ENCODE measurements around the gene USP17L30.
"Not testable (repeated sequence)": the region's sequence is repeated elsewhere in the genome, so short reads cannot be mapped to it uniquely, and the experiment has no call there.

Gene USP17L30

GRCh38 chr4:9362829-9363228, at the start of gene USP17L30:
Gene USP17L30 (plus strand): TSS chr4:9363129. CDS start chr4:9363129, 0 bp downstream.
- not testable (repeated sequence) for H3K4me3 ChIP-seq (ENCODE audit: low read length); DNase-seq (ENCODE audit: low read depth)

DNA sequence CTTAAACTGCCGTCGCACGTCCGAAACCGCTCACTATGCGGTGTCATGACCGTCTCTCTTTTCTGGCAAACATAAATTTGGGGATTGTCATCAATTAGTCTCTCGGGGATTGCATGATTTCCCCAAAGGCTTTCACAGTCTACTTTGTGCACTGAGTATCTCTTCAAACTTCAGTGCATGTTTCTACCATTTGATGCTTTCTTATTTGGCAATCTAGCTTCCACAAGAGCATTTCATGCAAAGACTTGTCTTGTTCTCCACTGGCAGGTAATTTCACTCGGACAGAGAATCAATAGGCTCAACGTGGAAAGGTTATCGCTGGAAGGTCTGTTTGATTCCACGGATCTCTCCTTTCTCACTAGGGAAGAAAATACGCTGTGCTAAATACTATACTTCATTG, 38.7 kb upstream of the USP17L30 start:
- not testable (repeated sequence) for DNase-seq (ENCODE audit: low read depth)

DNA sequence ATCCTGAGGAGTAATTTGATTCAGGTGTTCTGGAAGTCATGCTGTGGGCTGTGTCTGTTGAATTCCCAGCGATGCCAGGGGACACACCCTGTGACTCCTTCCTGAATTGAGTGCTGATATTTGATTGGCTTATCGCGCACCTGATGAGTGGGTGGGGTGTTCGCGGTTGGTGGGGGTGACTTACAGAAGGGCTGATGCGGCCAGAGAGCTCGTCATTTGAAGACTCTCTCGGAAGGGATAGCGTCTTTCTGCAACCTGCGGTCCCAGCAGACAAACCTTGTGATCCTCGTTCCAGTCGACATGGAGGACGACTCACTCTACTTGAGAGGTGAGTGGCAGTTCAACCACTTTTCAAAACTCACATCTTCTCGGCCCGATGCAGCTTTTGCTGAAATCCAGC, 38.1 kb upstream of the USP17L30 start, which contains the start of gene USP17L24:
Gene USP17L24 (plus strand): TSS at position 301 of the 400 bp plus-strand sequence. CDS start 0 bp downstream, at position 301.
- not testable (repeated sequence) for H3K4me3 ChIP-seq (ENCODE audit: low read length); DNase-seq (ENCODE audit: low read depth)

More for the DNA sequence above, 38.7 kb upstream of the USP17L30 start:
- not testable (repeated sequence) for H3K4me3 ChIP-seq (ENCODE audit: low read length)

DNA sequence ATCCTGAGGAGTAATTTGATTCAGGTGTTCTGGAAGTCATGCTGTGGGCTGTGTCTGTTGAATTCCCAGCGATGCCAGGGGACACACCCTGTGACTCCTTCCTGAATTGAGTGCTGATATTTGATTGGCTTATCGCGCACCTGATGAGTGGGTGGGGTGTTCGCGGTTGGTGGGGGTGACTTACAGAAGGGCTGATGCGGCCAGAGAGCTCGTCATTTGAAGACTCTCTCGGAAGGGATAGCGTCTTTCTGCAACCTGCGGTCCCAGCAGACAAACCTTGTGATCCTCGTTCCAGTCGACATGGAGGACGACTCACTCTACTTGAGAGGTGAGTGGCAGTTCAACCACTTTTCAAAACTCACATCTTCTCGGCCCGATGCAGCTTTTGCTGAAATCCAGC, 33.3 kb upstream of the USP17L30 start, which contains the start of gene USP17L25:
Gene USP17L25 (plus strand): TSS at position 301 of the 400 bp plus-strand sequence. CDS start 0 bp downstream, at position 301.
- not testable (repeated sequence) for DNase-seq (ENCODE audit: low read depth)

GRCh38 chr4:9334358-9334757, 28.6 kb upstream of the USP17L30 start, which contains the start of gene USP17L26:
Gene USP17L26 (plus strand): TSS chr4:9334658. CDS start chr4:9334658, 0 bp downstream.
- not testable (repeated sequence) for H3K4me3 ChIP-seq (ENCODE audit: low read length); DNase-seq (ENCODE audit: low read depth)

More for the DNA sequence above, 33.3 kb upstream of the USP17L30 start, which contains the start of gene USP17L25:
- not testable (repeated sequence) for H3K4me3 ChIP-seq (ENCODE audit: low read length)

GRCh38 chr4:9339103-9339502, 23.8 kb upstream of the USP17L30 start, which contains the start of gene USP17L5:
Gene USP17L5 (plus strand): TSS chr4:9339403. CDS start chr4:9339403, 0 bp downstream.
- DNase-seq (ENCODE audit: low read depth); H3K4me3 ChIP-seq (ENCODE audit: low read length): not testable (repeated sequence)

DNA sequence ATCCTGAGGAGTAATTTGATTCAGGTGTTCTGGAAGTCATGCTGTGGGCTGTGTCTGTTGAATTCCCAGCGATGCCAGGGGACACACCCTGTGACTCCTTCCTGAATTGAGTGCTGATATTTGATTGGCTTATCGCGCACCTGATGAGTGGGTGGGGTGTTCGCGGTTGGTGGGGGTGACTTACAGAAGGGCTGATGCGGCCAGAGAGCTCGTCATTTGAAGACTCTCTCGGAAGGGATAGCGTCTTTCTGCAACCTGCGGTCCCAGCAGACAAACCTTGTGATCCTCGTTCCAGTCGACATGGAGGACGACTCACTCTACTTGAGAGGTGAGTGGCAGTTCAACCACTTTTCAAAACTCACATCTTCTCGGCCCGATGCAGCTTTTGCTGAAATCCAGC, 19.1 kb upstream of the USP17L30 start, which contains the start of gene USP17L27:
Gene USP17L27 (plus strand): TSS at position 301 of the 400 bp plus-strand sequence. CDS start 0 bp downstream, at position 301.
- H3K4me3 ChIP-seq (ENCODE audit: low read length); DNase-seq (ENCODE audit: low read depth): not testable (repeated sequence)

- DNase-seq (ENCODE audit: low read depth); H3K4me3 ChIP-seq (ENCODE audit: low read length): not testable (repeated sequence)
Measured at GRCh38 chr4:9348593-9348992, 14.3 kb upstream of the USP17L30 start, which contains the start of gene USP17L28. Gene USP17L28 (plus strand): TSS chr4:9348893. CDS start chr4:9348893, 0 bp downstream.

DNA sequence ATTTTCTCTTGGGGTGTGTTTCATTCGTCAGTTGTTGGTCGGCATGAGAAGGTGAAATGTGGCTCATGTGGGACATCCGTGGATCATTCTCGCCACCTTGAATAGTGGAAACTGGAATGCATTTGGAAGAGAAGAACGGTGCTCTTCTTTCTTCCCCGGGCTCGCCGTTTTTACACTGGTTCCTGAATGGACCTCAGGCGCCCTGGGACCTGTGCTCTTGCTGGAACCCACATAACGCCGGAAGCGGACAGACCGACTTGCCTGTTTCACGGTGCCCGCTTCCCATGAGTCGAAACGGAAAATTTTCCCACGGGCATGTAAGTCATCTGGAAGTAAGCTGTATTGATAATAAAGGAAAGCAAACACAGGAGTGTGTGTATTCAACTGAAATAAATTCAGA, 12.1 kb upstream of the USP17L30 start:
- H3K4me3 ChIP-seq (ENCODE audit: low read length): not testable (repeated sequence)

GRCh38 chr4:9353338-9353737, 9.6 kb upstream of the USP17L30 start, which contains the start of gene USP17L29:
Gene USP17L29 (plus strand): TSS chr4:9353638. CDS start chr4:9353638, 0 bp downstream.
- DNase-seq (ENCODE audit: low read depth); H3K4me3 ChIP-seq (ENCODE audit: low read length): not testable (repeated sequence)

More for the DNA sequence above, 12.1 kb upstream of the USP17L30 start:
- not testable (repeated sequence) for DNase-seq (ENCODE audit: low read depth)

DNA sequence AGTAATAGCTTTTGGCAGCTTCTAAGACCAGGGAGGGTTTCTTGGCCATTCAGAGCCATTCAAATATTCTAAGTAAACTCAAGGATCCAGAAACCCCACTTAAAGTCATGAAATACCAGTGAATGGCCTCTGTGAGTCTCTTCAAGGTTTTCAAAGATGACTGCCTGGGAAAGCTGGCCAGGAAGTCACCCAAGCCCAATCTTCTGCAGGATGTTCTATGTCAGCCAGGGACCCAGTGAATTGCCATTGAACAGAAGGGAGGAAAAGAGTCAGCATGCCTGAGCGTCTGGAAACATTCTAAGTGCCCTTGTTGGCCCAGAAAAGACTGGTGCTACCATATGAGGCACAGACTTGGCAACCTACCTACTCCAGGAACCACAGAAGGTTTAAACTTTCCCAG, 17.0 kb downstream of the USP17L30 start:
- H3K4me3 ChIP-seq (ENCODE audit: low read length); DNase-seq (ENCODE audit: low read depth): not testable (repeated sequence)

DNA sequence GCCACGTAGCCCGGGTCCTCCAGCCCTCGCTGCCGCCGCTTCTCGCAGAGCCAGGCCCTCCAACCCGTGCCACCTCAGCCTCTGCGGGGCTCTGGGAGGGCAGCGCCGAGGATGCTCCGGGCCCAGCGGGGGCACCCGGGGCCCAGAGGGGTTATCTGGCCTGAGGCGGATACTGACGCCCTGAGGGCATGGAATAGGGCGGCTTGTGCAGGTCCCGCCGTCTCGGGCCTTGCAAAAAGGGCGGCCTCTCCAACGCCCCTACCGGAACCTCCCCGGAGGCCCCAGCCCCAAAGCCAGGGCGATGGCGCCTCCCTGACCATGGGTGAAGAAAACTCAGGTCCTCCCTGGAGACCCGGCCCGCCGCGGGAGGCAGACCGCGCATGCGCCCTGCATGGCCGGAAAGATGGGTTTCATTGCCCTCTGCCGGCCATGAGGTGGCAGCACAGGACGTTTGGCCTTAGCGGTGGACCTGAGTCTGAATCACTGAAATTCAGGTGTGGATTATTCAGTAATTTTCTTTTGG, 18.1 kb downstream of the USP17L30 start:
- peak overlapping the region; percentile 44 for H3K4me3 ChIP-seq (ENCODE audit: low read length)
- DNase-seq (ENCODE audit: low read depth): not testable (repeated sequence)
- TF ChIP-seq CTCF (conservative IDR thresholded peaks at IDR 0.05; ENCODE audit: low read length): peak; percentile 28

- no peak for DNase-seq (ENCODE audit: low read depth)
- no peak for TF ChIP-seq CTCF (conservative IDR thresholded peaks at IDR 0.05; ENCODE audit: low read length)
- H3K4me3 ChIP-seq (ENCODE audit: low read length): no peak overlapping the region
Measured at GRCh38 chr4:9384126-9384525, 21.2 kb downstream of the USP17L30 start.

DNA sequence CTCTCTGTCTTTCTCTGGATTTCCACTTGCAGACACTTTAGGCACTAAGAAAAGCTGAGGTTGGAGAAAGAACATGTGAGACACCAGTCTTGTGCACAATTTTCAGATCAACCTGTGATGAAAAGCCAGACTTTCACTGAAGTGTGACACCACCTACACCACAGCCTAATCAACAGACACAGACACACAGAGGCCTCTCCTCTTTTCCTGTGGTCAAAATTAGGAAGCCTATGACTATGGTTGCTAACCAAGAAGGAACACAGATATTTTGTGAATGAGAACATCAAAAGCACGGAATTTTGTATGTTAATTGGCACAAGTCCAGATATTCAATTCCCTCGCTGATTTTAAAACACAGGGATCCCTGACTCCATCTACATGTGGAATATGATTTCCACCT, 26.1 kb downstream of the USP17L30 start:
- H3K4me3 ChIP-seq (ENCODE audit: low read length); DNase-seq (ENCODE audit: low read depth): not testable (repeated sequence)

GRCh38 chr4:9405774-9406173, 42.8 kb downstream of the USP17L30 start:
- not testable (repeated sequence) for H3K4me3 ChIP-seq (ENCODE audit: low read length)

DNA sequence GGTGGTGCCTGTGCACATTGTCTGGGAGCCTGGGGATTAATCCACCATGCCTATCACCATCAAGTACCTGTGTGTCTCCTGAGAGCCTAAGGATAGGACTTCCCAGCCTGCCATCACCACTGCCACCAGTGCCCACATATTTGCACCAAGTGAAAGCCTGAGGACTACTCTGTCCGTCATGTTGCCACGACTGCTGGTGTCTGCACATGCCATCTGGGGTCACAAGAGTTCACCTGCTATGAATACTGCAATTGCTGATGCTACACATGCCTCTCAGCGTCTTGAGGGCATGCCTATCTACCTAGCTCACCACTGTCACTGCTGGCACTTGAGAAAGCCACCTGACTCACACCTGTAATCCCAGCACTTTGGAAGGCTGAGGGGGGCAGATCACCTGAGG, 43.6 kb downstream of the USP17L30 start:
- H3K4me3 ChIP-seq (ENCODE audit: low read length); DNase-seq (ENCODE audit: low read depth): not testable (repeated sequence)

More at GRCh38 chr4:9405774-9406173, 42.8 kb downstream of the USP17L30 start:
- not testable (repeated sequence) for DNase-seq (ENCODE audit: low read depth)
